ENCODE measurements around the gene DPYSL3.

Gene DPYSL3

GRCh38 chr5:147490989-147491388 is 18.9 kb downstream of the DPYSL3 start:
- no peak overlapping the region for H3K27ac ChIP-seq
- no peak for TF ChIP-seq CTCF (IDR thresholded peaks at IDR 0.05)
- no peak for TF ChIP-seq ZFX (IDR thresholded peaks at IDR 0.05; ENCODE audit: borderline replicate concordance)

GRCh38 chr5:147487031-147487750 is 22.7 kb downstream of the DPYSL3 start:
- H3K27ac ChIP-seq, result no peak overlapping the region
- no peak for TF ChIP-seq CTCF (IDR thresholded peaks at IDR 0.05)
- no peak for TF ChIP-seq ZFX (IDR thresholded peaks at IDR 0.05; ENCODE audit: borderline replicate concordance)

- no peak overlapping the region for H3K27ac ChIP-seq
- no peak for TF ChIP-seq ZFX (IDR thresholded peaks at IDR 0.05; ENCODE audit: borderline replicate concordance)
- no peak for TF ChIP-seq CTCF (IDR thresholded peaks at IDR 0.05)
Measured at GRCh38 chr5:147485814-147486213, 24.1 kb downstream of the DPYSL3 start.

GRCh38 chr5:147485046-147485445 is 24.8 kb downstream of the DPYSL3 start:
- no peak overlapping the region for H3K27ac ChIP-seq
- no peak for TF ChIP-seq CTCF (IDR thresholded peaks at IDR 0.05)
- no peak for TF ChIP-seq ZFX (IDR thresholded peaks at IDR 0.05; ENCODE audit: borderline replicate concordance)

- TF ChIP-seq CTCF (IDR thresholded peaks at IDR 0.05) (no peak), ZFX (IDR thresholded peaks at IDR 0.05; ENCODE audit: borderline replicate concordance) (no peak)
- no peak overlapping the region for H3K27ac ChIP-seq
Measured at GRCh38 chr5:147484708-147485020, 25.2 kb downstream of the DPYSL3 start.

GRCh38 chr5:147483961-147484707 is 25.7 kb downstream of the DPYSL3 start:
- no peak overlapping the region for H3K27ac ChIP-seq
- TF ChIP-seq ZFX (IDR thresholded peaks at IDR 0.05; ENCODE audit: borderline replicate concordance) (no peak), CTCF (IDR thresholded peaks at IDR 0.05) (no peak)

GRCh38 chr5:147483188-147483790 is 26.6 kb downstream of the DPYSL3 start:
- TF ChIP-seq CTCF (IDR thresholded peaks at IDR 0.05) (no peak), ZFX (IDR thresholded peaks at IDR 0.05; ENCODE audit: borderline replicate concordance) (no peak)
- H3K27ac ChIP-seq, result no peak overlapping the region
